GM19351 (cell line): ENCODE results near the gene FIZ1.

Experiments used
- ATAC-seq: cut with Tn5 transposase; IDR thresholded peaks from one replicate; pipeline ENCODE4 v1.9.1; 2021; ENCODE audit warnings: mild to moderate bottlenecking, moderate library complexity; ENCODE audit not compliant: unreplicated experiment

Gene FIZ1

DNA sequence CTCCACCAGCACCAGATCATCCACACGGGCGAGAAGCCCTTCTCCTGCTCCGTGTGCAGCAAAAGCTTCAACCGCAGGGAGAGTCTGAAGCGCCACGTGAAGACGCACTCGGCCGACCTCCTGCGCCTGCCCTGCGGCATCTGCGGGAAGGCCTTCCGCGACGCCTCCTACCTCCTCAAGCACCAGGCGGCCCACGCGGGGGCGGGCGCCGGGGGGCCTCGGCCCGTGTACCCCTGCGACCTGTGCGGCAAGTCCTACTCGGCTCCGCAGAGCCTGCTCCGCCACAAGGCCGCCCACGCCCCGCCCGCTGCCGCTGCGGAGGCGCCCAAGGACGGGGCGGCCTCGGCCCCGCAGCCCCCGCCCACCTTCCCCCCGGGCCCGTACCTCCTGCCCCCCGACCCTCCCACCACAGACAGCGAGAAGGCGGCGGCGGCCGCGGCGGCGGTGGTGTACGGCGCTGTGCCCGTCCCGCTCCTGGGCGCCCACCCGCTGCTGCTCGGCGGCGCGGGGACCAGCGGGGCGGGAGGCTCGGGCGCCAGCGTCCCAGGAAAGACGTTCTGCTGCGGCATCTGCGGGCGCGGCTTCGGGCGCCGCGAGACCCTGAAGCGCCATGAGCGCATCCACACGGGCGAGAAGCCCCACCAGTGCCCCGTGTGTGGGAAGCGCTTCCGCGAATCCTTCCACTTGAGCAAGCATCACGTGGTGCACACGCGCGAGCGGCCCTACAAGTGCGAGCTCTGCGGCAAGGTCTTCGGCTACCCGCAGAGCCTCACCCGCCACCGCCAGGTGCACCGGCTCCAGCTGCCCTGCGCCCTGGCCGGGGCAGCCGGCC is 15.6 kb upstream of the FIZ1 start:
- ATAC-seq = no peak

DNA sequence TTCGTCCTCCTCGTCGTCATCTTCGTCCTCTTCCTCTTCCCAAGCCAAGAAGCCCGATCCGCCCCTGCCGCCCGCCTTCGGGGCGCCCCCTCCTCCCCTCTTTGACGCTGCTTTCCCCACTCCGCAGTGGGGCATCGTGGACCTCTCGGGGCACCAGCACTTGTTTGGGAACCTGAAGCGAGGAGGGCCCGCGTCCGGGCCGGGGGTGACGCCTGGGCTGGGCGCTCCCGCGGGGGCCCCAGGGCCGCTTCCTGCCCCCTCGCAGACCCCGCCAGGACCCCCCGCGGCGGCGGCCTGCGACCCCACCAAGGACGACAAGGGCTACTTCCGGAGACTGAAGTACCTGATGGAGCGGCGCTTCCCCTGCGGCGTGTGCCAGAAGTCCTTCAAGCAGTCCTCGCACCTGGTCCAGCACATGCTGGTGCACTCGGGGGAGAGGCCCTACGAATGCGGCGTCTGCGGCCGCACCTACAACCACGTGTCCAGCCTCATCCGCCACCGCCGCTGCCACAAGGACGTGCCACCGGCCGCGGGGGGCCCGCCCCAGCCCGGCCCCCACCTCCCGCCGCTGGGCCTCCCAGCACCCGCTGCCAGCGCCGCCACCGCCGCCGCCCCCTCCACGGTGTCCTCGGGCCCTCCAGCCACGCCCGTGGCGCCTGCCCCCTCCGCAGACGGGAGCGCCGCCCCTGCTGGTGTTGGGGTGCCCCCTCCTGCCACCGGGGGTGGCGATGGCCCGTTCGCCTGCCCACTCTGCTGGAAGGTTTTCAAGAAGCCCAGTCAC is 14.8 kb upstream of the FIZ1 start:
- ATAC-seq = no peak

GRCh38 chr19:55613396-55613795 is 14.1 kb upstream of the FIZ1 start:
- no peak for ATAC-seq

DNA sequence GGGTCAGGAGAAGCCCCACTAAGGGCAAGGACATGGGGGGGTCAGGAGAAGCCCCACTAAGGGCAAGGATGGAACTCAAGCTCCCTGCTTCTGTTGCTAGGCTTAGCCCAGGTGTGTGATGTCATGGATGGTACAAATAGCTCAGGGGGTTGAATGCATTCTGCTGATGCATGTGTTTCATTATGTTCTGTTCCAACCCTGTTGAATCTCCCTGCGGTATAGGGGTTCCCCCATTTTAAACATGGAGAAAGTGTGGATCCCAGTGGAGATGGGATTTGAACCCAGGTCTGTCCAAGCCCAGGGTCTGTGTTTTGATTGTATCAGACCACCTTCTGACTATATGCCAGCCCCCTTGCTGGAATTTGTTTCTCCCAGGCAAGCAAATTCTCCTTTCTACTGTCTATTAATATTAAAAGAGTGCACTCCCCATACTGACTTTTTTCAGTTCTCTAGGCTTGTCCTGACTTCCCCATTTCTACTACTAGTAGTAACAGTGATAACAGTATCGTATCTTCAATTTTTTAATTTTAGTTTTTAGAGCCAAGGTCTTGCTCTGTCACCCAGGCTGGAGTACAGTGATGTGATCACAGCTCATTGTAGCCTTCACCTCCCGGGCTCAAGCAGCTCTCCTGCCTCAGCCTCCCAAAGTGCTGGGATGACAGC is 12.8 kb upstream of the FIZ1 start:
- ATAC-seq = no peak

- ATAC-seq = no peak
Observed at GRCh38 chr19:55611300-55611982, 12.1 kb upstream of the FIZ1 start.

DNA sequence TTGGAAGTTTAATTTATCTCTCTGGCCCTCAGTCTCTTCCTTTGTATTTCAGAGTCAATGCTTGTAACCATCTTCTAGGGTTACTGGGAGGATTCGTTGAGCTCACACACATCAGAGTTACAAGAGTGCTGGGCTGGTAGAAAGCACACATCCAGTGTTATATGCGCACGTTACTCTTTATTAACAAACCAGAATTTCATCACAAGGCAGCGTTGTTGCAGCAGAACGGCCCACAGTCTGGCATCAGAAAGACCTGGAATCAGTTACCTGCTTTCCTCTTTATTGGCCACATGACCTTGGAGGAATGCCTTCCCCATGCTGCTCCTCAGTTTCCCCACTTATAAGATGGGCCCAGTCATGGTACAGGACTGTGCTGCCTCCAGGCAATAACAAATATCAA is 10.0 kb upstream of the FIZ1 start:
- ATAC-seq = no peak

- no peak for ATAC-seq
Observed at GRCh38 chr19:55606817-55607216, 7.5 kb upstream of the FIZ1 start.

DNA sequence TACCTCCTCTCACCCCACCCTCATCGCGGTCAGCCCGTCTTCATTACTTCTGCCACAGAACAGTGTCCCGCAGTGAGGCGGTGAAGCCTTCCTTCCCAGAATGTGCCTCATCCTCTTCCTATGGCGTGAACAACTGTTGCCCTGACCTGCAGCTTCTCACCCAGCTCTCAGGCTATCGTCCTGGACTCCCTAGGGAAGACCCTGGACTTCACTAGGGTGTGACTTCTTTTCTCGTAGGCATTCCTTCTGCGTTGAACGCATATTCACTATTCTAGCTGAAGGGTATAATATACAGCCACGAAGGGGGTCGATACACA is 7.1 kb upstream of the FIZ1 start:
- ATAC-seq = no peak

DNA sequence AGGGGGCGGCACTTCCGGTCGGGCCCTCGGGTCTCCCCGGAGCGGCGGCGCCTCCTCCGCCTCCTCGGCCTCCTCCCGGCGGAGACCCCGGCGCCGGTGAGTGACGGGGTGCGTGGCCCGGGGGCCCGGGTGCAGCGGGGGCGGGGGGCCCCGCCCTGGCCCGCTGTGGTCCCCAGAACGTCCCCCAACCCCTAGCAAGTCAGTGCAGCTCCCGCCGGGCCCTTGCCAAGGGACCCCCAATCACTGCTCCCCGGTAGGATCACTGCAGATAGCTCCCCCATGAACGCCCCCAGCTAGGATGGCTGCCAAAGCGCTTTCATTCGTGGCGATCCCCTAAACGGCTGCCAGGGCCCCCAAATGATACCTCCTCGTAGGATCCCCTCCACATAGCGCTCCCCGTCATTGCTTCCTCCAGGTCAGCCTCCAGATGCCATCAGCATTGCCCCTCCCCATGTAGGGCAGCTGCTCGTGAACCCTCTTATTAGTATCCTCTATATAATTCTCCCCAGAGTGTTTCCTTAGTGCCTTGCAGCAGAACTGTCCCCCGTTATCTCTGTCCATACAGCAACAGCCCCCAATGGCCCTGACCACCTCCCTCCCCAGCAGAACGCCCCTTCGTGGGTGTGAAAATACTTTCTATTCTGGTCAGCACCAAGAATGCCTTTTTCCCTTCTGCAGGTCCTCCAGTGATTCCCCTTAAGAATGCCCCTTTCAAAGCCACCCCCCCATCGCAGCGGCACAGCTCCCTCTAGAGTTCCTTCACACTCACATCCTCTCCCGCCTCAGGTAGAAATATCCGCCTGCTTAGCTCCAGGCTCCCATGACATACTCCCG is 6.5 kb upstream of the FIZ1 start, which contains the start of gene ZNF865:
Gene ZNF865, plus strand, starts transcription at position 11 of the 834 bp plus-strand sequence. CDS start 7,972 bp downstream, outside the sequence.
- no peak for ATAC-seq

DNA sequence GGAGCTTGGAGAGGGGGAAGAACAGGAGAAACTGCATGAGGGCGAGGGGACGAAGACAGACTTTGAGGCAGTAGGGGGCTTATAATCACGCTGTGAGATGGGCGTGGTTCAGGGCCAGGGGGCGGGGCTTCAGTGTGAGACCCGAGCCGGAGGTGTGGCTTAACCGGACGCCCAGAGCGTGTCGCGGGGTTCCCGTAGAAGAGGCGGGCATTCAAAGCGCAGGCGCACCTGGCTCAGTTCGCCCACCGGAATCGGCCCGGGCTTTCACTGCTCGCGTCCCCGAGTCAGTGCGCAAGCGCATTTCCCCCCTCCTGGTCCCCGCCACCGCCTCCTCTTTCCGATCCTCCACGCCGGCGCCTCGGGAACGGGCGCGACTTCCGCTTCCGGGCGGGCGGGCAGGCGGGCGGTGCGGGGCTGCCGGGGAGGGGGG is 5.9 kb upstream of the FIZ1 start:
- peak; percentile 61 for ATAC-seq

- ATAC-seq = no peak
Observed at GRCh38 chr19:55603581-55604292, 4.4 kb upstream of the FIZ1 start.

DNA sequence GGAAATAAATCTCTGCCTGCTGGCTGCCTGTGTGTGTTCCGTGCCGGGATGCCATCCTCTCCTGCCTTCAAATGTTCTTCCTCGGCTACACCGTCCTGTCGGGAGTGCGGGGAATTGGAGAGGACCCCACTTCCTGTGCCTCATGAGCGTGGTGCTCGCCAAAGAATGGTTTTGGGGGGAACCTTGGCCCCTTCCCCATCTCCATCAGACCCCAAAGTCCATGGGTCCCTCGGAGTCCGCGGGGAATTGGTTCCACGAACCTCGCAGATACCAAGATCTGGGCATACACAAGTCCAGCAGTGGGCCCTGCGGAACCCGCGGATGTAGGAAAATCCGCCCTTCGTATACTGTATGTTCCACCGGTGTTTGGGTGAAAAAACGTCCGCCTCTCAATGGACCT is 3.8 kb upstream of the FIZ1 start:
- ATAC-seq = no peak

- no peak for ATAC-seq
Observed at GRCh38 chr19:55602104-55603001, 3.0 kb upstream of the FIZ1 start.

DNA sequence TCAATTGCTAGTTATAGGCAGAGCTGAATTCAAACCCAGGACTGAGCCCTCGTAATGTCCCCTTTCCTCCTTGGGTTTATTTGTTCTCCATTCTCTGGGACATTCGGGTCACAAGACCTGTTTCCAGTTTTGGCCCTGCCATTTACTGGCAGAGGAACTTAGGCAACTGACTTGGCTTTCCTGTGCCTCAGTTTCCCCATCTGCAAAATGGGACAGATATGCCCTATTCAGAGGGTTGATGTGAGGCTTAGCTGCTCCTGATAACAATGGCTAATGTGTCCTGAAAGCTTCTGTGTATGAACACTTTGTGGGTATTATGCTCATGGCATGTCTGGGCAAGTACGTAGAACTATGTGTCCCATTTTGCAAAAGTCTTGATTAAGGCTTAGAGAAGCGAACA is 1.8 kb upstream of the FIZ1 start:
- ATAC-seq = no peak

DNA sequence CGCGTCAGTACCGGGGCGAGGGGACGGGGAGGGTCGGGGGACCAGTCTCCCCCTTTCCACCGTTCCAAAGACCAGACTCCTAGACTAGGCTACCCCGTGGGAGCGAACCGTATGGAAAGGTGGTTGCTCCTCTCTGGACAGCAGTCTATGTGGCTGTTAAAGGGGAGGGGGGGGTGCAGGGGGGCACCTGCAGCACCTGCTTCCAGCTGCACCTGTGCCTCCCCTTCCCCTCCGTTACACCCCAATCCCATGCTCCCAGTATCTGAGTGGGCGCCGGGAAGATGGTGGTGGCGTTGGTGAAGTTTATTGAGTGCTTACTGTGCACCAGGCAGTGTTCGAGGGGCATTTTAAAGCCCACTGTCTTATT is 1.3 kb upstream of the FIZ1 start:
- ATAC-seq = no peak

- ATAC-seq = peak; percentile 40
Observed at GRCh38 chr19:55599842-55600661, 735 bp upstream of the FIZ1 start, which contains the start of gene ZNF524. ZNF524 (plus strand) TSS chr19:55600288; CDS start chr19:55602113, 1,825 bp downstream.

- ATAC-seq = peak; percentile 55
Observed at GRCh38 chr19:55598719-55599467, 424 bp downstream of the FIZ1 start.
